Effector CD8-positive, alpha-beta T cell (primary cell): ENCODE measurements around the gene MRPL36.
"Not testable (repeated sequence)": the region's sequence is repeated elsewhere in the genome, so short reads cannot be mapped to it uniquely, and the experiment has no call there.

Experiments used
- DNase-seq: peaks from one replicate; lab custom pipeline; 2025; lab: John Stamatoyannopoulos, UW
- total RNA-seq, 4 experiments: gene quantifications; one replicate each; lab custom pipeline; 2026; lab: John Stamatoyannopoulos, UW

The MRPL36 gene
- total RNA-seq, result 6.5 to 22.5 (median 12.4) reads per million in 4 experiments

- DNase-seq, result peak; percentile 91
Measured at GRCh38 chr5:1799602-1800471, at the start of gene MRPL36. Gene MRPL36, minus strand, starts transcription at chr5:1799837. Its CDS starts 902 bp downstream, at chr5:1798935.

- DNase-seq, result no peak
Measured at GRCh38 chr5:1847611-1848010, 48.0 kb upstream of the MRPL36 start.

DNA sequence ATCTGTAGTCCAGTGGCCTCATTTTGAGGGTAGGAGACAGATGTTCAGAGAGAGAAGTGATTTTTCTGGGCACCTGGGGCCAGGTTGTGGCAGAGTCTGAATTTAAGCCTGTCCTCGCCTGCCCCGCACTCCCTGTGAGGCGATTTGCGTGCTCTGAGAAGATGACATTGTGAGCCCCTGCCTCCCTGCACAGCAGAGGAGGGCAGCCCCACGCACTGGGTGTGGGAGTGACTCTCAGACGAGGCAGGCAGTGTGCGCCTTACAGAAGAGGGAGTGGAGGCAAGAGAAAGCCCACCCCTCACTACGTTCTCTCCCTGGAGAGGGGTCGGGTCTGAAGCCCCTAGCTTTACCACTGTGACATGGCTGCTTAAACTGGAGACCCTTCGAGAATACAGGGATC is 47.4 kb upstream of the MRPL36 start:
- DNase-seq, result no peak

DNA sequence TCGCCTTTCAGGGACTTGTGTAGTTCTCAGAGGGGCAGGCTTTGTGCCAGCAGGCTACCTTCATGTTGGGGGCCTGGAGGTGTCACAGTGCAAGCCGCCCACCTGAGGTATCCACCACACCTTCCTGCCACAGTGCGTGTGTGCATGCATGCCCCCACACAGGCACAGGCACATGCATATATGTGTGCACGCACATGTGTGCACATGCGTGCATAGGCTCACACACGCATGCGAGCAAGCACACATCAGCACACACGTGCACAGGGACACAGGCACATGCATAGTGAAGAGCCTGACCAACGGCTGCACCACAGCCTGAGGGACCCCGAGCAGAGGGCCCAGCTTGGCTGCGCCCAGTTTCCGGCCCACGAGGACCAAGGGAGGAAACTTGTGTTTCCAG is 46.9 kb upstream of the MRPL36 start:
- DNase-seq, result no peak

DNA sequence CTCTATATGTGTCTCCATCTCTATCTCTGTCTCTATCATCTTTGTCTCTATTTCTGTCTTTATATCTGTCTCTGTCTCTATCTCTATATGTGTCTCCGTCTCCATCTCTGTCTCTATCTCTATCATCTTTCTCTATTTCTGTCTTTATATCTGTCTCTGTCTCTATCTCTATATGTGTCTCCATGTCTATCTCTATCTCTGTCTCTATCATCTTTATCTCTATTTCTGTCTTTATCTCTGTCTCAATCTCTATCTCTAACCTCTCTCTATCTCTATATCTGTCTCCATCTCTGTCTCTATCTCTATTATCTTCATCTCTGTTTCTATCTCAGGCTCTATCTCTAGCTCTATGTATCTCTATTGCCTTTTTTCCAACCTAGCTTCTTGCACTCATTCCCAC is 46.1 kb upstream of the MRPL36 start:
- DNase-seq, result no peak

GRCh38 chr5:1844708-1845436 is 45.2 kb upstream of the MRPL36 start:
- DNase-seq, result no peak

DNA sequence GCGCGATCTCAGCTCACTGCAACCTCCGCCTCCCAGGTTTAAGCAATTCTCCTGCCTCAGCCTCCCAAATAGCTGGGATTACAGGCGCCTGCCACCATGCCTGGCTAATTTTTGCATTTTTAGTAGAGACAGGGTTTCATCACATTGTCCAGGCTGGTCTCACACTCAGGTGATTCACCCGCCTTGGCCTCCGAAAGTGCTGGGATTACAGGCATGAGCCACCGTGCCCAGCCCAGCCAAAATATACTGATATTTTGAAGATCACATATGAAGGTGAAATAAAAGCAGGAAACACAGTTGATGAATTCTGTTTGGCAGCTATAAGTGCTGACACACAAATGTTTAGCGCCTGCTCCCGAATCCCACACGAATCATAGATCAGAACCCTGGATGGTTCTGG is 44.1 kb upstream of the MRPL36 start:
- not testable (repeated sequence) for DNase-seq

DNA sequence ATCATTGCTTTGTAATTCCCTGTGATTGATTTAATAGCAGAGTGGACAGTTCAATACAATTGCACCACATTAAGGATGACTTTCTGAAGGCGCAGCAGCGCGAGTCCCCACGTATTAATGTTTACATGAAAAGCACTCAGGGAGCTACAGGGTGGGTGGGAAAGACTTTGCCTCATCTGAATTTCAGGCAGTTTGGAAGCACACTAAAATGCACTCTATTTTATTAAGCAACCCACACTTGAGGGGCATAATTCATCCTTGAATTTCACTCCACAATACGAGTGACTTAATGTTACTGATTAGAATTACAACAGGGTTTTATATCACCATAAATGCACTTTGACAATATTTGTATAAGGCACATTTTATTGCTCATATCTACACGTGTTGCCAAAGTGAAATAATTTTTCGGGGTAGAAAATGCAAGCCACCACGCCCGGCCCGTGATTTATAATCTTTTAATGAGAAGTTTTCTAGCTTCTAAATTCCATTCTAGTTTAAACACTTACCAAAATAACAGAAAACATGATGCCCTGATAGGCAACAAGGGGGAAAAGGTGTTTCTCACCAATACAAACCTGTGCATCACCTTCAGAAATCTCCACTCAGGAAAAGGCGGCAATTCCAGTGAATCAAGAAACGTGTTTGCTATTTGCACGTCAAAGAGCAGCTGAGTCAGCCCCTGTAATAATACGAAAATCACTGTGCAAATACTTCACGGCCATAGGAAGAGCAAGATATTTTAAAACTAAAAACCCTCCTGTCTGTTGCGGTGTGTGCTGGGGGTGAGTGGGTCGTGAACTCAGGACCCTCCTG is 42.6 kb upstream of the MRPL36 start:
- DNase-seq, result no peak

DNA sequence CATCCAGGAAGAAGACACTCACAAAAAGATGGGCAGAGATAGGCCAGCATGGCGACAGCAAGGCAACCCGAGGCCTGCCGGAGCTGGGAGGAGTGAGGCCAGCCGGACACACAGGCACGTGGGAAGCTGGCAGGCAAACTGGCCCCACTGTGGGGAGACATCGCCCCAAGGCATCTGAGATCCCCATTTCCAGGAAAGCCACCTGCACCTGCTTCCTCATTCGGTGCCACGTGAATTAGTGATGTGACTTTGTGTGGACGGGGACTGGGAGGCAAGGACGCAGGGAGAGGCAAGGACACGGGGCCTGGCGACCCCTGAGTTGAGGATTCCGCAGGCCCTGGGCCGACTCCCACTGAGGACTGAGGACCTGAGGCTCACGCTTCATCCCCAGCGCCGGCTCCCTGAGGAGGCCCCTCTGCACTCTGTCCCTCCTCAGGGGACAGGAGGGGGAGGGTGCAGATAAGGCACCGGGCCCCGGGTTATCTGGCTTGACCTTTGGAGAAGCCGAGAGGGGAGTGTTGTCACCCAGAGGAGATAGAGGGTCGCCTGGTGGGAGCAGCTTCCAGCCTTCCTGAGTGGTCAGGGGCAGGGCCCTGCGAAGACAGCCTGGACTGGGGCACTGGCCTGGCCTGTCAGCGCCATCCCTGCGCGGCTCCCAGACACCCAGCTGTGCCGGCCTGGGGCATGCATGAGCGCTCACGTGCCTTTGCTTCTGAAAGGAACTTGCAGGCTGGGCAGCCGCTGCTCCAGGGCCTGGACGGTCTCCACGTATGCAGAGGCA is 41.3 kb upstream of the MRPL36 start:
- DNase-seq, result no peak

- DNase-seq, result no peak
Measured at GRCh38 chr5:1840071-1840547, 40.5 kb upstream of the MRPL36 start.

DNA sequence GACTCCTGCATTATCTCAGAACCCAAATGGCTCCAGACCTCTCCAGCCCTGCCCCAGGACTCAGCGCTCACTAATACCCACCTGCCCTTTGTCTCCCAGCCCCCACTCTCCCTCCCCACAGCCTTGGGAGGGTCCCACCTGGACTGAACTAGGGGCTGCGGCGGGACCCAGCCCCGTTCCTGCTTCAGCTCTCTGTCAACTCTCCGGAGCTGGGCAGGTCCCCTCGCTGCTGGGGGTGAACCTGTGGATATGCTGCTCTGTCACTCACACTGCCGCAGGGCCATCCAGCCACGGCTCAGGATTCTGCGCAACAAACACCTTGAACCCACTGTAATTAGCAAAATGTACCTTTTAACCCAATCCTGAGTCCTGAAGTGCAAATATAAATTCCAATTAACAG is 38.4 kb upstream of the MRPL36 start:
- no peak for DNase-seq

- DNase-seq, result no peak
Measured at GRCh38 chr5:1836891-1837880, 37.5 kb upstream of the MRPL36 start.

DNA sequence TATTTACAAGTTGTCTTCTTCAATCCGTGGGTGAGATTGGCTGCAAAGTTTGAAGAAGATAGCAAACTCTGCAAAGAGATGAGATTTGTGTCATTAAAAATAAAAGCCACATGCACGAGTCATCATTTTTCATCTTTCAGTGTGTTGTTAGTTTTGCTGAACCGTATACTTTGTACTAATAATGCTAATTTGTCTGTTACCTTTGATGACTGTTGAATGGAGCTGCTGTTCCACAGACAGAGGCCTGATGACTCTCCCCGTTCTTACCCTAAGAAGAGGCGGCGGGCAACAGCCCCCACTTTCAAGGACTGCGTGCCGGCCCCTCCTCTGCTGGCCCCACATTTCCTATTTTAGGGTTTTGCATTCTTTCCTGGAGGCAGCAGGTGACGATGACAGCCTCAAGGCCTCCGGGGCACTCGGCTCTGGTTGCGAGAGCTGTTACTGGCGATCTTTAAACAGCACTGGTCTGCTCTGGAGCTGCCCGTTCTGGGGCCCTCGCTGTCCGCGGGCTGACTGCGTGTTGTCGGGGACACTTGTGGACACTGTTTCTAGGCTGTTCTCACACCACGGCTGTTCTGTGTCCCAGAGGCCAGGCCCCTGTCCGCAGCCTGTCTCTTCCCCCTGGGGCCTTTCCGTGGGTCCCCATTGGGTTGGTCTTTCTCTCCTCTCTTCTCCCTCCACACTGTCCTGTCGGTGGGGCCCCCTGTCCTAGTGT is 36.7 kb upstream of the MRPL36 start:
- no peak for DNase-seq

- no peak for DNase-seq
Measured at GRCh38 chr5:1835431-1835830, 35.8 kb upstream of the MRPL36 start.

DNA sequence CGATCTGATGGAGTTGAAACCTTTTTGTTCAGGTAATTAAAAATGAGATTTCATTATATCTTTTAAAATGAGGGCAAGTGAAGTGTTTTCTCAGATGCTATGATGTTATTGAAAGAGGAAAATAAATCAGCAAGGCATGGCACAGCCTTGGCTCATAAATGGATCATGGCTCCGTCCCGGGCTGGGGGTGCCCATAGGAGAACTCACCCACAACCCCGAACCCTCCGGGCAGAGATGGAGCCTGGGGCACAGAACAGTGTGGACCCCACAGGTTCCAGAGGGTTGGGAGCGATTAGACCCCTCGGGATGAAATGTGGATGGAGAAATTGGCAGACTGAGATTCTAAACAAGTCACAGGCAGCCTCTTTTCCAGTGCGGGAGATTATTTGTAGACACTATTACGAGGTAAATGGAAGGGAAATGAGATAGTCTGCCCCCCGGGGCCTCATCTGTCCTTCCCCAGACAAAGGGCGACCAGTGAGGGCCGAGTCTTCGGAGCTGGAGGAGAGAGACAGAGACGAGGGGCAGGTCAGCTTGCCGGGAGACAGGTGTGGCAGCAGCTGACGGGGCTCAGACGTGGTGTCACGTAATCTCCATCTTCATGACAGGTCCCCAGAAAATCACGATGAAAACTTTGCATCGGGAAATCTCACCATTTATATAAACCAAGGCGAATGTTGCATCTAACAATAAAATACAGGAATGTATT is 35.2 kb upstream of the MRPL36 start:
- no peak for DNase-seq

- no peak for DNase-seq
Measured at GRCh38 chr5:1834022-1834551, 34.5 kb upstream of the MRPL36 start.

DNA sequence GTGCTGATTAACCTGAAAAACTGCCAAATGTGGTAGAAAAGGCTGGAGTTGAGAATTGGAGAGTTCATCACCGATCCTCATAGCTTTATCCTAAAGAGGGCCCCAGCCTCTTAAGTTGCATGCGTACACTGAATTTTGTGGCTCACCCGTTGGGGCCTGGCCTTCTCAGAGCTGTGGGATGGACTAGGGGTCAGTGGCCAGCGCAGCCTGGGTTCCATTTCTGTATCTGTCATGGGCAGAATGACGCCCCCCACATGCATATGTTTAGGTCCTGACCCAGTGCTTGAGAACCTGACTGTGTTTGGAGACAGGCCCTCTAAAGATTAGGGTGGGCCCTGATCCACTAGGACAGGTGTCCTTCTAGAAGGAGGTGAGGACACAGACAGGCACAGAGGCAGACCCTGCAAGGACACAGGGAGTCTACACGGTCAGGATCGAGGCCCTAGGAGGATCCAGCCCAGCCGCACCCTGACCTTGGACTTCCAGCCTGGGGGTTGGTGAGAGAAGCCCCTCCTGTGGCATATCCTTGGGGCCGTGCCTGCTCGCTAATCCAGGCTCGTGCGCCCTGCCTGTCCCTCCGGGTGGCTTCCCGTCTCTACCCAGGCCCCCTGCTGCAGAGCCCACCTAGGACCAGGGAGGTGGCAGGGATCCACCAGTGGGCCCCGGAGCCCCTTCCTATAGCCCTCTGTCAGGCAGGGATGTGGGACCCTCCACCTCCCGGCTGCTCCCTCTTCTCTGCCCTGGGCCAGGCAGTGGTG is 33.8 kb upstream of the MRPL36 start:
- DNase-seq, result no peak
